ENCODE measurements around the gene CTDP1.

The CTDP1 gene

DNA sequence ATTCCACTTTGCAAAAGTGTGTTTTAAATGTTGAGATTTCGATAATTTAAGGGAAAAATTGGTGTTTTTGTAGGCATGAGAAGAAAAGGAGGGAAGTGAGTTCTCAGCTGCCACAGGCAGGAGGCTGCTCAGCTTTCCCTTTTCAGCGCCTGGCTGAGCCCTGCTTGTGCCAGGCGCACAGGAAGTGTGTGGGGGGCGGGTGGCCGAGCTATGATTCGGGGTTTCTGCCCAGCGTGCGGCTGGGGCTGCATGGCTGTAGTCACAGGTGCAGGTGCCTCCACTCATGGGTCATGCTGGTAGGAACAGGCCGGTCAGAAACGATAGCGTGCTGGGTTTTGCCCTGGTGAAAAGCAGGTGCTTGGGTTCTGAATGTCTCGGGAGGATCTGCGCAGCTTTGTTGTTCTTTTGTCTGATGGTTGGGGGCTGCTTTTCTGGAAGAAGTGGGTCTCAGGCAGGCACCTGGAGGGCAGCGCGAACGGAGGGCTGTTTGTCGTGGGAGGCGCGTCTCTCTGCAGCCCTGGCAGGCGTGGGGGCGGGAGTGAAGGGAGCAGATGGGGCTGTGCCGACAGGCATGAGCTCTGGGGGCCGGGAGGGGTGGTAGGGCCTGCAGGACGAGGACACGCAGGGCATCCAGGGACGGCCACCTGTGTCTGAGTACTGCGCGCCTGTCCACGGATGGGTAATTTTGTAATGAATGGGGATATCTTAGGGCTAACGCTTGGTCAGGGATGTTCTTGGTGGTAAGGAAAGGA lies 120.2 kb downstream of the CTDP1 start:
- Histone ChIP-seq H3K4me3 (no peak overlapping the region), H3K27ac (no peak overlapping the region)

DNA sequence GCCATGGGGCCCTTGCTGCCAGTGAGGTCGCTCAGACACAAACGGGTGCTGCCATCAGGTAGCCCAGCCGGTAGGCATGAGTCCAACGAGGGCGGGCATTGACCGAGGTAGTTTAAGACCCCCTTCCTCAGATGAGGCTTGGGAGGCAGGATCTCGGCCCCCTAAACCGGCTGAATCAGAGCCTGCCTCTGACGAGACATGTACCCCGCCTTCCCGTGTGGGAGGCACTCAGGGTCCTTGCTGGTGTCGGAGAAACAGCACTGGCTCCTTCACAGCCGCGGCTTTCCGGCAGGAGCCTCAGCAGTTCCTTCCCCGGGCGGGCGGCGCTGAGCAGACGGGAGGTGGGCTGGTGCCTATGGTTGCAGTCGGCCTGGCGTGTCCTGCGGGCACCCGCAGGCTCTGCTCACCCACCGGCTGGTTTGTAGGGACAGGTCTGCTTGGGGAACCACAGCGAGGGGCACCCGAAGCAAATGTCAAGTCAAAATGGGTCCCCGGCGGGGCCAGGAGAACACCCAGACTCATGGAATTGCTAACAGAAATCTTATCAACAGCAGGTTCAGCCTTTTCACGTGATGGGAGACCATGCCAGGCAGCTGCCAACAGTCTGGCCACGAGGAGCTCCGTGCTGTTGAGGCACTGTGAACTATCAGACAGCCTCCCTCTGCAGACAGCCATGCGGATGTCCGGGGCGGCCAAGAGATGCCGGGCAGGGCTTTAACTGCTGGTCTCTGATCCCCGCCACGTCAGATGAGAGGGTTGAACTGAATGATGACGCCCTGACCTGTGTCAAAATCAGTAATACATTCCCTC lies 121.0 kb downstream of the CTDP1 start:
- H3K27ac ChIP-seq: no peak overlapping the region
- no peak overlapping the region for H3K4me3 ChIP-seq

DNA sequence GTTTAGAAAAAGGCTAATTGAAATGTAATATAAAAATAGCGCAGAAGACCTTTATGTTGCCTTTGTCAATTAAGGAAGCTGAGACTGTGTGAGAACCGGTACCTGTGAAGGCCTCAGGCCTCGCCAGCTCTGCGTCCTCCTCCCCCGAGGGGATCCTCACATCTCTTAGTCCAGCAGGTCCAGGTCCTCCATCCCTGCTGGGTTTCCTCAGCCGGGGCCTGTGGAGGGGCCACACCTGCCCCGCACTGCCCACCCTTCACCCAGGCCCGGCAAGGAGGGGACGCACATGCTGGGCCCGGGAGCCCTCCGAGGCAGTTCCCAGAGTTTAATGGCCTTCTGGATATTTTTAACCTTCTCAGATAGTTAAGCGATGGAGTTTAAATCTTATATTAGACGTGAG lies 121.6 kb downstream of the CTDP1 start:
- no peak overlapping the region for H3K4me3 ChIP-seq
- H3K27ac ChIP-seq: no peak overlapping the region

DNA sequence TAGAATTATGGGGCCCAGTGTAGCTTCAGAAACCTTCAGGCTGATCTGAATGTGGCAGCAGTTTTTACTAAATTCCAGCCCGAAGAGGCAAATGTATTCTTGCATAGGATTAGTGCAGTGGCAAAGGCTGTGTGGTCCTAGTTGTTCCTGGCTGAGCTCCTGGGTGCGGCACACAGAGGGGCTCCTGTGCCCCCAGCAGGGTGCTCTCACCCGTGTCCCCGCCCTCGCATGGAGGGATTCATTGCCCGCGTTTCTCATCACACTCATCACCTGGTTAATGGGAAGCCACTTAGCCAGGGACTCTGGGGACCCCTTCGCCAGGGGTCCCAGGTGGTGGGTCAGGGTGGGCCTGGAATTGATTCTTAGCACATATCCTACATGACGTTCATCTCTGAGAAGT lies 122.0 kb downstream of the CTDP1 start:
- H3K27ac ChIP-seq: no peak overlapping the region
- no peak overlapping the region for H3K4me3 ChIP-seq

GRCh38 chr18:79802298-79802697 lies 122.7 kb downstream of the CTDP1 start:
- H3K4me3 ChIP-seq: no peak overlapping the region
- H3K27ac ChIP-seq: no peak overlapping the region

DNA sequence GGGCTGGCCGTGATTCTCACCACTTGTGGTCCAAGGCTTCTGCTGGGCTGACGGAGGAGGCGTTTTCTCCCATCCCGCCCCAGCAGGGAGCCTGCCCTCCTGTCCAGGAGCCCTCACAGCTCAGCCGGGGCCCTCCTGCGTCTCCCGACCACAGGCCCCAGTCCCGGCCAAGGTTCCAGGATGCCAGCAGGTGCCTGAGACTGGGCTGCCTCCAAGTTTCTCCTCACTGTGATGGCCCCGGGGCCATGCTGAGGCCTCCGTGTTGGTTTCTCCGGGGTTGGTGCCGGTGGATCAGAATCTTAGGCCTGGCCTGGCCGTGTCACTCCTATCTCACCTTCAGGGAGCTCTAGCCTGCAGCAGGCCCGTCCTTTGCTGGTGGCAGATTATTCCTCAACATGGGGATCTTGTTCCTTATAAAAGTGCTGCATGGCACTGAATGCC lies 124.0 kb downstream of the CTDP1 start:
- Histone ChIP-seq H3K27ac (no peak overlapping the region), H3K4me3 (no peak overlapping the region)
